ENCODE results near the gene CHST8.

GRCh38 chr19:33780251-33780650 lies 158.5 kb downstream of the CHST8 start:
- TF ChIP-seq CTCF (conservative IDR thresholded peaks at IDR 0.05 in 1 of 2, IDR thresholded peaks at IDR 0.05 in 1 of 2; ENCODE audit: extremely low read depth in 1 of 2, insufficient read depth in 1 of 2, low read depth in 1 of 2, low read length in 2 of 2) (no peak), EZH2 (IDR thresholded peaks at IDR 0.05; ENCODE audit: borderline replicate concordance, low read length) (no peak)

Measured in mammary epithelial cell (primary cell).